Transverse colon (tissue), 4 donors: ENCODE results near the gene SPPL2C. TPM values are rescaled to one million over a fixed set of nuclear protein-coding genes. Genes with fewer than 3 reads are reported as not detected.

Experiments
- DNase-seq: peaks from one replicate; pipeline ENCODE4 v3.0.0-alpha.2; 2019
- H3K27ac ChIP-seq, 4 donors: fragments of 200-600 bp; sonication (generic); 2 replicates each; pipeline ENCODE4 v1.5.1; 2016 to 2018; ENCODE audit warnings: inconsistent platforms in 4 of 4
- H3K27me3 ChIP-seq: fragments of 200-600 bp; sonication (generic); 2 replicates; pipeline ENCODE4 v1.5.1; 2017; ENCODE audit warnings: inconsistent platforms
- H3K36me3 ChIP-seq, 4 donors: fragments of 200-600 bp; sonication (generic); 2 replicates each; pipeline ENCODE4 v1.5.1; 2017 to 2019; ENCODE audit warnings: inconsistent platforms in 4 of 4
- H3K4me1 ChIP-seq, 4 donors: fragments of 200-600 bp; sonication (generic); 2 replicates each; pipeline ENCODE4 v1.5.1; 2017 to 2020; ENCODE audit warnings: inconsistent platforms in 4 of 4
- H3K4me3 ChIP-seq, 4 donors: fragments of 200-600 bp; sonication (generic); 1 replicate in 1 of 4; 2 replicates in 3 of 4; pipeline versions ENCODE4 v1.5.1 to v1.6.1; 2017 to 2019; ENCODE audit warnings: inconsistent platforms in 4 of 4
- H3K9me3 ChIP-seq, 2 donors: fragments of 200-600 bp; sonication (generic); 2 replicates each; pipeline ENCODE4 v1.5.1; 2017 to 2019; ENCODE audit warnings: inconsistent platforms in 2 of 2
- CTCF ChIP-seq, 5 experiments: fragments of 200-600 bp in 3 of 5; fragments of 450-650 bp in 2 of 5; sonication (generic) in 3 of 5; IDR thresholded peaks; 1 replicate in 2 of 5; 2 replicates in 3 of 5; pipeline ENCODE4 v1.5.1; 2016 to 2017; ENCODE audit warnings: antibody characterized with exemption in 5 of 5, inconsistent platforms in 3 of 5, mild to moderate bottlenecking in 2 of 5, moderate library complexity in 1 of 5
- EP300 ChIP-seq: sonication (generic); formaldehyde crosslinking; IDR thresholded peaks from one replicate; pipeline ENCODE4 v1.6.1; 2017; ENCODE audit warnings: antibody characterized with exemption, low read depth
- POLR2A ChIP-seq: fragments of 450-650 bp; IDR thresholded peaks from one replicate; pipeline ENCODE4 v1.6.1; 2016; ENCODE audit warnings: antibody characterized with exemption, mild to moderate bottlenecking, moderate library complexity
- POLR2AphosphoS5 ChIP-seq, 3 donors: sonication (generic); formaldehyde crosslinking; IDR thresholded peaks; one replicate each; pipeline ENCODE4 v1.6.1; 2016; ENCODE audit warnings: antibody characterized with exemption in 3 of 3
- WGBS, 2 donors: methylation state at CpG; one replicate each; pipeline ENCODE4 v1.1.5; 2018; ENCODE audit warnings: low coverage in 1 of 2; 5-methylcytosine and 5-hydroxymethylcytosine counted together
- in situ Hi-C, 4 donors: fragments of 200-750 bp; cut with MboI; loops; one replicate each; pipeline versions ENCODE4 v1.15.0 to v1.15.1; 2017; ENCODE audit warnings: low sequenced_read_pairs in 3 of 4, low pct_ligation_motif_present in 1 of 4, low pct_unique_long_range_greater_than_20kb in 1 of 4
- intact Hi-C: fragments of 100-400 bp; cut with DNase I; formaldehyde crosslinking; loops from one replicate; pipeline ENCODE4 v1.15.1; 2023; ENCODE audit warnings: low total_unique reads
- total RNA-seq, 4 donors: library from RNA; depleted of rRNA; stranded (reverse); fragments of >200 nt; gene quantifications; one replicate each; pipeline ENCODE4 v1.1.0, GENCODE V29; 2016

Gene SPPL2C
- total RNA-seq, 4 donors from 2014 or later = not detected

GRCh38 chr17:45886852-45887251 lies 42.2 kb downstream of the SPPL2C start:
- TF ChIP-seq EP300 (no peak), POLR2AphosphoS5 (IDR thresholded peaks at IDR 0.05) (no peak), POLR2A (no peak), CTCF (IDR thresholded peaks at IDR 0.05) (no peak)
- Histone ChIP-seq H3K4me1 (no peaks in the 10 kb centered on the region), H3K36me3 (no peaks in the 10 kb centered on the region), H3K27me3 (peaks cover 10% of the 10 kb centered on the region), H3K4me3 (no peak overlapping the region), H3K27ac (no peak overlapping the region), H3K9me3 (no peaks in the 10 kb centered on the region)
- in situ Hi-C loops (no loop called here), intact Hi-C loops (no loop called here)
- WGBS, 2 donors = 78 to 80% methylated on average over 2 of the region's 2 CpGs
- no peak for DNase-seq

- Histone ChIP-seq H3K27ac (no peak overlapping the region), H3K9me3 (no peaks in the 10 kb centered on the region), H3K36me3 (no peaks in the 10 kb centered on the region), H3K27me3 (peaks cover 13% of the 10 kb centered on the region), H3K4me1 (no peaks in the 10 kb centered on the region), H3K4me3 (no peak overlapping the region)
- no peak for TF ChIP-seq POLR2AphosphoS5 (IDR thresholded peaks at IDR 0.05)
- no peak for TF ChIP-seq CTCF (IDR thresholded peaks at IDR 0.05)
- TF ChIP-seq POLR2A = no peak
- in situ Hi-C loops = no loop called here
- no peak for DNase-seq
- intact Hi-C loops = no loop called here
- 48 to 75% methylated on average over 2 to 5 of the region's 5 CpGs for WGBS, 2 donors
These were observed 43.7 kb downstream of the SPPL2C start for GRCh38 chr17:45888392-45888791.

GRCh38 chr17:45889579-45889978 lies 44.9 kb downstream of the SPPL2C start:
- no peak for DNase-seq
- Histone ChIP-seq H3K9me3 (no peaks in the 10 kb centered on the region), H3K36me3 (no peaks in the 10 kb centered on the region), H3K27me3 (peaks cover 15% of the 10 kb centered on the region), H3K4me3 (no peak overlapping the region), H3K4me1 (peaks cover 0 to 6% (median 2%) of the 10 kb centered on the region in 4 donors), H3K27ac (no peak overlapping the region)
- TF ChIP-seq EP300 (no peak), POLR2AphosphoS5 (IDR thresholded peaks at IDR 0.05) (no peak), CTCF (IDR thresholded peaks at IDR 0.05) (no peak)
- WGBS, 2 donors = 33 to 50% methylated on average over 2 to 4 of the region's 4 CpGs
- in situ Hi-C loops = no loop called here
- intact Hi-C loops = no loop called here

GRCh38 chr17:45893725-45894021 lies 49.0 kb downstream of the SPPL2C start:
- peaks cover 56% of the 10 kb centered on the region for H3K27me3 ChIP-seq
- no peaks in the 10 kb centered on the region for H3K36me3 ChIP-seq
- peak overlapping the region; percentile 20 to 58 (median 50) for H3K4me3 ChIP-seq
- 40 to 53% methylated on average over 7 of the region's 7 CpGs for WGBS, 2 donors
- DNase-seq = no peak
- TF ChIP-seq EP300 (no peak), POLR2A (no peak), CTCF (IDR thresholded peaks at IDR 0.05) (no peak), POLR2AphosphoS5 (IDR thresholded peaks at IDR 0.05) (no peak)
- in situ Hi-C loops = no loop called here
- H3K4me1 ChIP-seq = peaks cover 7 to 35% (median 20%) of the 10 kb centered on the region in 4 donors
- no peaks in the 10 kb centered on the region for H3K9me3 ChIP-seq
- H3K27ac ChIP-seq = peak overlapping the region in 3 of 4 donors; percentile 59 to 68 (median 61)
- intact Hi-C loops = loop anchor here (5.0 kb wide), 1 partner anchor 69 kb away; no protein-coding TSS in a partner anchor
